ENCODE results near the gene GJC3. TPM values are rescaled to one million over a fixed set of nuclear protein-coding genes. Genes with fewer than 3 reads are reported as not detected.
A peak's percentile ranks its signal among the peaks of the same experiment; 100 is the strongest.
"Not testable (repeated sequence)": the region's sequence is repeated elsewhere in the genome, so short reads cannot be mapped to it uniquely, and the experiment has no call there.

Gene GJC3
- total RNA-seq, 2 donors from 2014 or later: 0.25 TPM; not detected in 1

GRCh38 chr7:99950819-99951218 is 21.4 kb upstream of the GJC3 start:
- H3K36me3 Mint-ChIP-seq (ENCODE audit: low read depth); H3K27ac Mint-ChIP-seq; ATAC-seq; H3K9me3 ChIP-seq (ENCODE audit: control insufficient read depth, low read length, poor library complexity, severe bottlenecking); DNase-seq; H3K4me1 Mint-ChIP-seq; H3K4me3 Mint-ChIP-seq: not testable (repeated sequence)
- H3K27me3 Mint-ChIP-seq: peaks cover 43% of the 10 kb centered on the region

GRCh38 chr7:99949645-99950228 is 20.3 kb upstream of the GJC3 start:
- H3K27me3 Mint-ChIP-seq: peaks cover 37% of the 10 kb centered on the region
- H3K36me3 Mint-ChIP-seq (ENCODE audit: low read depth): peaks cover 6% of the 10 kb centered on the region
- no peak overlapping the region for H3K27ac Mint-ChIP-seq
- no peak for ATAC-seq
- no peak for DNase-seq
- no peaks in the 10 kb centered on the region for H3K9me3 ChIP-seq (ENCODE audit: control insufficient read depth, low read length, poor library complexity, severe bottlenecking)
- H3K4me3 Mint-ChIP-seq: no peak overlapping the region
- H3K4me1 Mint-ChIP-seq: peaks cover 4% of the 10 kb centered on the region

GRCh38 chr7:99947608-99948007 is 18.2 kb upstream of the GJC3 start:
- Mint-ChIP-seq H3K27me3 (peaks cover 57% of the 10 kb centered on the region), H3K36me3 (ENCODE audit: low read depth) (peaks cover 9% of the 10 kb centered on the region), H3K27ac (no peak overlapping the region), H3K4me1 (peaks cover 8% of the 10 kb centered on the region), H3K4me3 (no peak overlapping the region)
- ATAC-seq: no peak
- no peaks in the 10 kb centered on the region for H3K9me3 ChIP-seq (ENCODE audit: control insufficient read depth, low read length, poor library complexity, severe bottlenecking)
- DNase-seq: no peak

GRCh38 chr7:99944497-99945070 is 15.2 kb upstream of the GJC3 start:
- Mint-ChIP-seq H3K4me3 (no peak overlapping the region), H3K4me1 (peaks cover 8% of the 10 kb centered on the region), H3K36me3 (ENCODE audit: low read depth) (peaks cover 7% of the 10 kb centered on the region), H3K27me3 (peaks cover 74% of the 10 kb centered on the region), H3K27ac (no peak overlapping the region)
- DNase-seq (no peak), ATAC-seq (no peak)
- no peaks in the 10 kb centered on the region for H3K9me3 ChIP-seq (ENCODE audit: control insufficient read depth, low read length, poor library complexity, severe bottlenecking)

GRCh38 chr7:99943641-99944496 is 14.4 kb upstream of the GJC3 start:
- DNase-seq (no peak), ATAC-seq (no peak)
- H3K4me1 Mint-ChIP-seq: peaks cover 8% of the 10 kb centered on the region
- H3K9me3 ChIP-seq (ENCODE audit: control insufficient read depth, low read length, poor library complexity, severe bottlenecking): no peaks in the 10 kb centered on the region
- H3K27ac Mint-ChIP-seq: no peak overlapping the region
- H3K27me3 Mint-ChIP-seq: peaks cover 67% of the 10 kb centered on the region
- H3K4me3 Mint-ChIP-seq: peak overlapping the region; percentile 76
- H3K36me3 Mint-ChIP-seq (ENCODE audit: low read depth): peaks cover 7% of the 10 kb centered on the region

- no peaks in the 10 kb centered on the region for H3K9me3 ChIP-seq (ENCODE audit: control insufficient read depth, low read length, poor library complexity, severe bottlenecking)
- ATAC-seq (no peak), DNase-seq (no peak)
- Mint-ChIP-seq H3K27me3 (peaks cover 50% of the 10 kb centered on the region), H3K36me3 (ENCODE audit: low read depth) (no peaks in the 10 kb centered on the region), H3K4me3 (no peak overlapping the region), H3K4me1 (peaks cover 8% of the 10 kb centered on the region), H3K27ac (no peak overlapping the region)
These were observed 8.9 kb upstream of the GJC3 start for GRCh38 chr7:99938296-99938695.

- DNase-seq, ATAC-seq: not testable (repeated sequence)
- H3K27ac Mint-ChIP-seq: peak overlapping the region; percentile 70
These were observed 5.6 kb upstream of the GJC3 start for GRCh38 chr7:99935009-99935408.

GRCh38 chr7:99930376-99930775 is 956 bp upstream of the GJC3 start:
- peaks cover 8% of the 10 kb centered on the region for H3K36me3 Mint-ChIP-seq (ENCODE audit: low read depth)
- H3K4me3 Mint-ChIP-seq: no peak overlapping the region
- no peak overlapping the region for H3K27ac Mint-ChIP-seq
- peaks cover 50% of the 10 kb centered on the region for H3K27me3 Mint-ChIP-seq
- ATAC-seq (no peak), DNase-seq (no peak)
- H3K9me3 ChIP-seq (ENCODE audit: control insufficient read depth, low read length, poor library complexity, severe bottlenecking): no peaks in the 10 kb centered on the region
- H3K4me1 Mint-ChIP-seq: peaks cover 37% of the 10 kb centered on the region

More at GRCh38 chr7:99935009-99935408, 5.6 kb upstream of the GJC3 start:
- peaks cover 24% of the 10 kb centered on the region for H3K27me3 Mint-ChIP-seq
- H3K4me1 Mint-ChIP-seq: peaks cover 13% of the 10 kb centered on the region
- not testable (repeated sequence) for H3K36me3 Mint-ChIP-seq (ENCODE audit: low read depth); H3K9me3 ChIP-seq (ENCODE audit: control insufficient read depth, low read length, poor library complexity, severe bottlenecking)
- H3K4me3 Mint-ChIP-seq: peak overlapping the region; percentile 36

- DNase-seq (no peak), ATAC-seq (no peak)
- peak overlapping the region; percentile 79 for H3K4me3 Mint-ChIP-seq
- H3K27me3 Mint-ChIP-seq: peaks cover 44% of the 10 kb centered on the region
- H3K27ac Mint-ChIP-seq: peak overlapping the region; percentile 41
- no peaks in the 10 kb centered on the region for H3K9me3 ChIP-seq (ENCODE audit: control insufficient read depth, low read length, poor library complexity, severe bottlenecking)
- peaks cover 8% of the 10 kb centered on the region for H3K36me3 Mint-ChIP-seq (ENCODE audit: low read depth)
- peaks cover 32% of the 10 kb centered on the region for H3K4me1 Mint-ChIP-seq
These were observed 272 bp upstream of the GJC3 start for GRCh38 chr7:99929730-99930053.

- peaks cover 8% of the 10 kb centered on the region for H3K36me3 Mint-ChIP-seq (ENCODE audit: low read depth)
- DNase-seq (no peak), ATAC-seq (no peak)
- H3K27ac Mint-ChIP-seq: peak overlapping the region; percentile 41
- H3K9me3 ChIP-seq (ENCODE audit: control insufficient read depth, low read length, poor library complexity, severe bottlenecking): no peaks in the 10 kb centered on the region
- peaks cover 30% of the 10 kb centered on the region for H3K27me3 Mint-ChIP-seq
- peaks cover 32% of the 10 kb centered on the region for H3K4me1 Mint-ChIP-seq
- H3K4me3 Mint-ChIP-seq: peak overlapping the region; percentile 79
These were observed 1.2 kb downstream of the GJC3 start for GRCh38 chr7:99928188-99928587.

- peaks cover 32% of the 10 kb centered on the region for H3K4me1 Mint-ChIP-seq
- H3K36me3 Mint-ChIP-seq (ENCODE audit: low read depth): peaks cover 8% of the 10 kb centered on the region
- no peak overlapping the region for H3K27ac Mint-ChIP-seq
- DNase-seq (no peak), ATAC-seq (no peak)
- H3K4me3 Mint-ChIP-seq: peak overlapping the region; percentile 79
- no peaks in the 10 kb centered on the region for H3K9me3 ChIP-seq (ENCODE audit: control insufficient read depth, low read length, poor library complexity, severe bottlenecking)
- H3K27me3 Mint-ChIP-seq: peaks cover 30% of the 10 kb centered on the region
These were observed 1.9 kb downstream of the GJC3 start for GRCh38 chr7:99927536-99927935.

GRCh38 chr7:99926321-99926720 is 3.1 kb downstream of the GJC3 start:
- no peak overlapping the region for H3K4me3 Mint-ChIP-seq
- H3K9me3 ChIP-seq (ENCODE audit: control insufficient read depth, low read length, poor library complexity, severe bottlenecking): no peaks in the 10 kb centered on the region
- H3K4me1 Mint-ChIP-seq: peaks cover 32% of the 10 kb centered on the region
- H3K27ac Mint-ChIP-seq: no peak overlapping the region
- no peak for DNase-seq
- peaks cover 8% of the 10 kb centered on the region for H3K36me3 Mint-ChIP-seq (ENCODE audit: low read depth)
- H3K27me3 Mint-ChIP-seq: peaks cover 30% of the 10 kb centered on the region
- ATAC-seq: no peak

- ATAC-seq: no peak
- no peak overlapping the region for H3K4me3 Mint-ChIP-seq
- H3K4me1 Mint-ChIP-seq: peaks cover 19% of the 10 kb centered on the region
These were observed 6.2 kb downstream of the GJC3 start for GRCh38 chr7:99923200-99923599.

More at GRCh38 chr7:99923200-99923599, 6.2 kb downstream of the GJC3 start:
- H3K9me3 ChIP-seq (ENCODE audit: control insufficient read depth, low read length, poor library complexity, severe bottlenecking): no peaks in the 10 kb centered on the region
- no peak for DNase-seq
- Mint-ChIP-seq H3K36me3 (ENCODE audit: low read depth) (peaks cover 8% of the 10 kb centered on the region), H3K27me3 (peaks cover 25% of the 10 kb centered on the region), H3K27ac (no peak overlapping the region)
